Effector memory CD4-positive, alpha-beta T cell (primary cell): ENCODE measurements around the gene ZNF837.

Experiments used
- DNase-seq, 3 donors: peaks; one replicate each; pipeline ENCODE4 v3.0.0-alpha.2; 2020
- H3K27ac ChIP-seq: 2 replicates; pipeline ENCODE4 v1.7.0; 2013; ENCODE audit warnings: mild to moderate bottlenecking, low read length, moderate library complexity; ENCODE audit not compliant: insufficient read depth, poor library complexity, severe bottlenecking
- H3K27me3 ChIP-seq: replicated peaks from 2 replicates; pipeline ENCODE4 v1.7.0; 2013; ENCODE audit warnings: mild to moderate bottlenecking, low read length; ENCODE audit not compliant: insufficient read depth, control insufficient read depth, poor library complexity, severe bottlenecking
- H3K36me3 ChIP-seq: 2 replicates; pipeline ENCODE4 v1.7.0; 2013; ENCODE audit warnings: mild to moderate bottlenecking, low read length, moderate library complexity; ENCODE audit not compliant: control insufficient read depth, insufficient read depth
- H3K4me1 ChIP-seq: 2 replicates; pipeline ENCODE4 v1.7.0; 2013; ENCODE audit warnings: low read length, mild to moderate bottlenecking; ENCODE audit not compliant: control insufficient read depth, insufficient read depth, poor library complexity, severe bottlenecking
- H3K4me3 ChIP-seq: 2 replicates; pipeline ENCODE4 v1.7.0; 2013; ENCODE audit warnings: low read length, low read depth, mild to moderate bottlenecking; ENCODE audit not compliant: insufficient read depth, poor library complexity, severe bottlenecking
- H3K9me3 ChIP-seq: 2 replicates; pipeline ENCODE4 v1.7.0; 2013; ENCODE audit warnings: mild to moderate bottlenecking, low read length, moderate library complexity; ENCODE audit not compliant: control insufficient read depth

Gene ZNF837

GRCh38 chr19:58355908-58356765 lies 24.7 kb downstream of the ZNF837 start:
- no peaks in the 10 kb centered on the region for H3K27me3 ChIP-seq
- H3K4me3 ChIP-seq, result peak overlapping the region; percentile 51
- no peaks in the 10 kb centered on the region for H3K36me3 ChIP-seq
- H3K4me1 ChIP-seq, result peaks cover 16% of the 10 kb centered on the region
- H3K27ac ChIP-seq, result no peak overlapping the region
- H3K9me3 ChIP-seq, result no peaks in the 10 kb centered on the region
- DNase-seq, result no peak

GRCh38 chr19:58355215-58355796 lies 25.5 kb downstream of the ZNF837 start:
- H3K9me3 ChIP-seq, result no peaks in the 10 kb centered on the region
- no peaks in the 10 kb centered on the region for H3K36me3 ChIP-seq
- no peak for DNase-seq
- no peaks in the 10 kb centered on the region for H3K27me3 ChIP-seq
- no peak overlapping the region for H3K4me3 ChIP-seq
- H3K27ac ChIP-seq, result no peak overlapping the region
- peaks cover 16% of the 10 kb centered on the region for H3K4me1 ChIP-seq

GRCh38 chr19:58354478-58355030 lies 26.3 kb downstream of the ZNF837 start:
- Histone ChIP-seq H3K36me3 (no peaks in the 10 kb centered on the region), H3K27me3 (no peaks in the 10 kb centered on the region), H3K27ac (no peak overlapping the region), H3K4me3 (no peak overlapping the region), H3K4me1 (peaks cover 16% of the 10 kb centered on the region), H3K9me3 (no peaks in the 10 kb centered on the region)
- no peak for DNase-seq

- Histone ChIP-seq H3K4me3 (no peak overlapping the region), H3K4me1 (peaks cover 16% of the 10 kb centered on the region), H3K27ac (no peak overlapping the region), H3K9me3 (no peaks in the 10 kb centered on the region), H3K27me3 (no peaks in the 10 kb centered on the region), H3K36me3 (no peaks in the 10 kb centered on the region)
- no peak for DNase-seq
Observed at GRCh38 chr19:58353717-58354477, 26.9 kb downstream of the ZNF837 start.

- Histone ChIP-seq H3K27ac (no peak within 1 kb of the TSS), H3K36me3 (no peaks in the 10 kb centered on the region), H3K4me1 (peaks cover 16% of the 10 kb centered on the region), H3K27me3 (no peaks in the 10 kb centered on the region), H3K9me3 (no peaks in the 10 kb centered on the region), H3K4me3 (no peak within 1 kb of the TSS)
- no peak for DNase-seq
Observed at GRCh38 chr19:58352760-58353671, 27.8 kb downstream of the ZNF837 start, which contains the start of gene A1BG. Gene A1BG, minus strand, starts transcription at chr19:58353492. Its CDS starts 55 bp downstream, at chr19:58353437.

- DNase-seq, result no peak
- Histone ChIP-seq H3K4me1 (peaks cover 13% of the 10 kb centered on the region), H3K4me3 (no peak overlapping the region), H3K27ac (no peak overlapping the region), H3K36me3 (no peaks in the 10 kb centered on the region), H3K9me3 (no peaks in the 10 kb centered on the region), H3K27me3 (no peaks in the 10 kb centered on the region)
Observed at GRCh38 chr19:58351990-58352755, 28.7 kb downstream of the ZNF837 start.

GRCh38 chr19:58351558-58351878 lies 29.3 kb downstream of the ZNF837 start:
- Histone ChIP-seq H3K27me3 (no peaks in the 10 kb centered on the region), H3K36me3 (no peaks in the 10 kb centered on the region), H3K27ac (no peak overlapping the region), H3K4me1 (peaks cover 12% of the 10 kb centered on the region), H3K4me3 (no peak overlapping the region), H3K9me3 (no peaks in the 10 kb centered on the region)
- no peak for DNase-seq

- Histone ChIP-seq H3K36me3 (no peaks in the 10 kb centered on the region), H3K27me3 (no peaks in the 10 kb centered on the region), H3K4me3 (no peak overlapping the region), H3K27ac (no peak overlapping the region), H3K9me3 (no peaks in the 10 kb centered on the region), H3K4me1 (peaks cover 8% of the 10 kb centered on the region)
- no peak for DNase-seq
Observed at GRCh38 chr19:58350871-58351557, 29.8 kb downstream of the ZNF837 start.
